ENCODE results near the gene RTL9. TPM values are rescaled to one million over a fixed set of nuclear protein-coding genes. Genes with fewer than 3 reads are reported as not detected.
A peak's percentile ranks its signal among the peaks of the same experiment; 100 is the strongest.

Gene RTL9
- total RNA-seq, 1 experiment from 2014 or later = 0.07 TPM

DNA sequence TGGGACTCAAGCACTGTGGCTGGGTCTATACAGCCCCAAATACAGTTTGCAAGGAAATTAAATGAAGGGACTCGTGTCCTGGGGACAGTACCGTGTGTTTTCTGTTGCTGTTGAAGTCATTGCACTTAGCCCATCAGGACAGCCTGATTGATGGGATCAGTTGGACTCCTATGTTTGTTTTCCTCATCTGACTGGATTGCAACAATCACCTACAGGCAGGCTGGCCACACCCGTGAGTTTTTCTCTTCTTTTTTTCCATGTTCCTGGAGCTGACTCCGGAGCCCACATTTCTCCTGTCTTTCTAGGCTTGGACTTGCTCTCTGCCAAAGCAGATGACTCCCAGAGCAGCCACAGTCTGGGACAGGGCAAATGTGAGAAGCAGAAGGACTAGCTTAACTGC is 38.1 kb downstream of the RTL9 start:
- Histone ChIP-seq H3K27me3 (ENCODE audit: low read length) (no peaks in the 10 kb centered on the region), H3K36me3 (ENCODE audit: insufficient read depth, low read length) (no peaks in the 10 kb centered on the region), H3K79me2 (ENCODE audit: low read length) (no peaks in the 10 kb centered on the region), H3K27ac (ENCODE audit: low read length) (no peak overlapping the region), H3K4me1 (ENCODE audit: low read length) (no peaks in the 10 kb centered on the region), H3K9ac (ENCODE audit: low read length) (no peak overlapping the region), H2AFZ (ENCODE audit: low read length) (no peak overlapping the region), H4K20me1 (ENCODE audit: insufficient read depth, low read depth, low read length) (no peaks in the 10 kb centered on the region), H3K4me3 (ENCODE audit: low read length) (no peak overlapping the region), H3K9me3 (ENCODE audit: low read length) (no peaks in the 10 kb centered on the region), H3K9me2 (replicated peaks; ENCODE audit: insufficient read depth, low read length) (no peaks in the 10 kb centered on the region), H3K4me2 (ENCODE audit: low read depth, low read length, poor library complexity, severe bottlenecking) (no peak overlapping the region)
- no peak for DNase-seq

DNA sequence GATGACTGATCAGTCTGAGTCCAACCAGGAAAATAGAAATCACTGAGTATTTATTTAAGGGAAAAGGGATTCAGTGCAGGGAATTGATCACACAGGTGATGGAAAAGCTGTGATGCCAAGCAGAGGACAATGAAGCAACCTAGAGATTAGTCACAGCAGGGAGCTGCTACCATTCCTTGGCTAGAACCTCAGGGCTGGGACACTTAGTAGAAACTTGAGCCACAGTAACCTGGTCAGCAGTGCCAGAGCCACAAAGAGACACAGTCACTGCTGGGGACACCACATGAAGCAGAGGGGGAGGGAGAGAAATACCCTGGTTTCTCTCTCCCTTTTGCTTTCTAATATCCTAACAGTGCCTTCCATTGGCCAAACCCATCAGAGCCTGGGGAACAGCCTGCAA is 38.7 kb downstream of the RTL9 start:
- Histone ChIP-seq H2AFZ (ENCODE audit: low read length) (no peak overlapping the region), H3K4me3 (ENCODE audit: low read length) (no peak overlapping the region), H3K4me2 (ENCODE audit: low read depth, low read length, poor library complexity, severe bottlenecking) (no peak overlapping the region)

DNA sequence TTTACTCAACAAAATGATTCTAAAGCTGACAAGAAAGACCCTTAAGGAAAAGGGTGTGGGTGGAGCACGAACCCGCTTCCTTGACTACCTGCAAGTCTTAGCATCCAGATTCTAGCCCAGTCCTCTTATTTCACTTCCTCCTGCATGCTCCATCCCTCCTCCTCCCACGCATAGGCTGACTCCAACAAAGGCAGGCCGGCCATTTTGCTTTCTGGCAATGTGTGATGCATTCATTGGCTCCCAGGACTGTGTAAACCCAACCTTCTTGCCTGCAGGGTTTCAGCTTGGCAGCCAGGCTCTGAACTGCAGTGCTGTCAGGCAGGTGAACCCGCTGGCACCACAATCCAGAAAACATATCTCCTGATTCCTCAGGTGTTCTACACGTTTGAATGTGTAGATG is 39.3 kb downstream of the RTL9 start:
- Histone ChIP-seq H3K4me2 (ENCODE audit: low read depth, low read length, poor library complexity, severe bottlenecking) (no peak overlapping the region), H3K9ac (ENCODE audit: low read length) (no peak overlapping the region), H3K4me3 (ENCODE audit: low read length) (no peak overlapping the region), H3K9me3 (ENCODE audit: low read length) (no peaks in the 10 kb centered on the region), H3K27me3 (ENCODE audit: low read length) (no peaks in the 10 kb centered on the region), H3K36me3 (ENCODE audit: insufficient read depth, low read length) (no peaks in the 10 kb centered on the region), H3K27ac (ENCODE audit: low read length) (no peak overlapping the region), H3K9me2 (replicated peaks; ENCODE audit: insufficient read depth, low read length) (no peaks in the 10 kb centered on the region), H2AFZ (ENCODE audit: low read length) (no peak overlapping the region), H3K4me1 (ENCODE audit: low read length) (no peaks in the 10 kb centered on the region), H3K79me2 (ENCODE audit: low read length) (no peaks in the 10 kb centered on the region), H4K20me1 (ENCODE audit: insufficient read depth, low read depth, low read length) (no peaks in the 10 kb centered on the region)
- no peak for DNase-seq

More for the DNA sequence above, 38.7 kb downstream of the RTL9 start:
- H3K79me2 ChIP-seq (ENCODE audit: low read length) = no peaks in the 10 kb centered on the region
- H3K4me1 ChIP-seq (ENCODE audit: low read length) = no peaks in the 10 kb centered on the region
- H3K27me3 ChIP-seq (ENCODE audit: low read length) = no peaks in the 10 kb centered on the region
- no peaks in the 10 kb centered on the region for H3K36me3 ChIP-seq (ENCODE audit: insufficient read depth, low read length)
- no peaks in the 10 kb centered on the region for H3K9me3 ChIP-seq (ENCODE audit: low read length)
- no peak for DNase-seq
- H3K9me2 ChIP-seq (replicated peaks; ENCODE audit: insufficient read depth, low read length) = no peaks in the 10 kb centered on the region
- no peak overlapping the region for H3K9ac ChIP-seq (ENCODE audit: low read length)
- no peak overlapping the region for H3K27ac ChIP-seq (ENCODE audit: low read length)
- H4K20me1 ChIP-seq (ENCODE audit: insufficient read depth, low read depth, low read length) = no peaks in the 10 kb centered on the region

DNA sequence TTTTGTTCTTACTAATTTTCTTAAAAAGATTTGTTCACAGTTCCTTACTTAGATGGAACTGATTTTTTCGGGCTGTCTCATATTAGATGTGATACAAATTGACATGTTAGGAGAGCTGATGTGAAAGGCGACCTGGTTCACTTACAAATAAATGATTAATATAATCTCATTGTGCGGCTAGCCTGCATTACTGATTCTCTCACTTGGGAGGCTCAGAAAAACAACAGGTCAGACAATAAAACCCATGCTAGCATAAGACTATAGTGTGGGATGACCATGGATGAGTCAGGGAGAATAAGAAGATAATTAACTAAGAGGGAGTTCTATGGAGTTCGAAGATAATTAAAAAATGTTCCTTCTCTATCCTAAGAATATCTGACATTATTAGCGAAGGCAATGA is 40.8 kb downstream of the RTL9 start:
- Histone ChIP-seq H3K27ac (ENCODE audit: low read length) (no peak overlapping the region), H3K4me2 (ENCODE audit: low read depth, low read length, poor library complexity, severe bottlenecking) (no peak overlapping the region), H3K36me3 (ENCODE audit: insufficient read depth, low read length) (no peaks in the 10 kb centered on the region), H2AFZ (ENCODE audit: low read length) (no peak overlapping the region), H3K9ac (ENCODE audit: low read length) (no peak overlapping the region), H4K20me1 (ENCODE audit: insufficient read depth, low read depth, low read length) (no peaks in the 10 kb centered on the region), H3K9me2 (replicated peaks; ENCODE audit: insufficient read depth, low read length) (no peaks in the 10 kb centered on the region), H3K4me1 (ENCODE audit: low read length) (no peaks in the 10 kb centered on the region), H3K27me3 (ENCODE audit: low read length) (no peaks in the 10 kb centered on the region), H3K4me3 (ENCODE audit: low read length) (no peak overlapping the region), H3K9me3 (ENCODE audit: low read length) (no peaks in the 10 kb centered on the region), H3K79me2 (ENCODE audit: low read length) (no peaks in the 10 kb centered on the region)
- DNase-seq = no peak

DNA sequence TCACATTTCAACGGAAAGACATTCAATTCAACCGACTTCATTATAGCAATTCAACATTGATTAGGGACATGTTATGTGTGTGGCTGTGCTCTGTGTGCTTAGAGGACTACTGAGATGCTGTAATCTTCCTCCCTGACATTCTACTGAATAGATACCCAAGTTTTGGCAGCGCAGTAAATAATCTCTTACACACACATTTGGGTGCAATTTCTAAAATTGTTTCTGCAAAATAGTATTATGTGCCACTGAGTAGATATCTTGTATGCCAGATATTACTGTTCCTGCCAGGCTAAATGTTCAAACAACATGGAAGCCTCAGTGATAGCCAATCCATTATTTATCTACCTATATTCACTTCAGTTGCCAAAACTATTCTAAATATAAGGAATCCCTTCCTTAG is 41.3 kb downstream of the RTL9 start:
- Histone ChIP-seq H2AFZ (ENCODE audit: low read length) (no peak overlapping the region), H3K27ac (ENCODE audit: low read length) (no peak overlapping the region), H3K4me2 (ENCODE audit: low read depth, low read length, poor library complexity, severe bottlenecking) (no peak overlapping the region), H3K9me2 (replicated peaks; ENCODE audit: insufficient read depth, low read length) (no peaks in the 10 kb centered on the region), H3K79me2 (ENCODE audit: low read length) (no peaks in the 10 kb centered on the region), H3K27me3 (ENCODE audit: low read length) (no peaks in the 10 kb centered on the region), H3K4me3 (ENCODE audit: low read length) (no peak overlapping the region), H3K9me3 (ENCODE audit: low read length) (no peaks in the 10 kb centered on the region), H3K36me3 (ENCODE audit: insufficient read depth, low read length) (no peaks in the 10 kb centered on the region), H4K20me1 (ENCODE audit: insufficient read depth, low read depth, low read length) (no peaks in the 10 kb centered on the region), H3K9ac (ENCODE audit: low read length) (no peak overlapping the region), H3K4me1 (ENCODE audit: low read length) (no peaks in the 10 kb centered on the region)
- no peak for DNase-seq

DNA sequence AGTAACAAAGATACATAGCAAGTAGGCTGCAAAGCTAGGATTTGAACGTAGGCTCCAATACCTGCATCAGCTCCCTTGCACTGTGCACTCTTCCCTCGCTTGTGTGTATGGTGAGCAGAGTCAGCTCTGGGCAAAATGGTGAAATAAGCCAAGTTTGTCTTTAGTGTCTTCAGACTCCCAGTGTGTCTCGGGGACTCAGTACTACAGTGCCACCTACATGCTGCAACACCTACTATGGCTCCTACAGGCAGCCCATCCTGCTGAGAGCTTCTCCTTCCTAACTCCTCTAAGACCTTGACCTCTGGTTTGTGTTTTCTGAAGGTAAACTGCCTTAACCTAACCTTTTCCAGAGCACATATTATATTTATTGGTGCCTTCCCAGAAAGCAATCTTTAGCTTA is 42.5 kb downstream of the RTL9 start:
- H3K4me3 ChIP-seq (ENCODE audit: low read length) = no peak overlapping the region
- H3K9me3 ChIP-seq (ENCODE audit: low read length) = no peaks in the 10 kb centered on the region
- H3K27me3 ChIP-seq (ENCODE audit: low read length) = no peaks in the 10 kb centered on the region
- no peaks in the 10 kb centered on the region for H3K9me2 ChIP-seq (replicated peaks; ENCODE audit: insufficient read depth, low read length)
- DNase-seq = peak; percentile 49
- no peaks in the 10 kb centered on the region for H3K79me2 ChIP-seq (ENCODE audit: low read length)
- H3K36me3 ChIP-seq (ENCODE audit: insufficient read depth, low read length) = no peaks in the 10 kb centered on the region
- no peaks in the 10 kb centered on the region for H3K4me1 ChIP-seq (ENCODE audit: low read length)
- H2AFZ ChIP-seq (ENCODE audit: low read length) = no peak overlapping the region
- H3K27ac ChIP-seq (ENCODE audit: low read length) = no peak overlapping the region
- no peaks in the 10 kb centered on the region for H4K20me1 ChIP-seq (ENCODE audit: insufficient read depth, low read depth, low read length)
- H3K9ac ChIP-seq (ENCODE audit: low read length) = no peak overlapping the region
- no peak overlapping the region for H3K4me2 ChIP-seq (ENCODE audit: low read depth, low read length, poor library complexity, severe bottlenecking)

DNA sequence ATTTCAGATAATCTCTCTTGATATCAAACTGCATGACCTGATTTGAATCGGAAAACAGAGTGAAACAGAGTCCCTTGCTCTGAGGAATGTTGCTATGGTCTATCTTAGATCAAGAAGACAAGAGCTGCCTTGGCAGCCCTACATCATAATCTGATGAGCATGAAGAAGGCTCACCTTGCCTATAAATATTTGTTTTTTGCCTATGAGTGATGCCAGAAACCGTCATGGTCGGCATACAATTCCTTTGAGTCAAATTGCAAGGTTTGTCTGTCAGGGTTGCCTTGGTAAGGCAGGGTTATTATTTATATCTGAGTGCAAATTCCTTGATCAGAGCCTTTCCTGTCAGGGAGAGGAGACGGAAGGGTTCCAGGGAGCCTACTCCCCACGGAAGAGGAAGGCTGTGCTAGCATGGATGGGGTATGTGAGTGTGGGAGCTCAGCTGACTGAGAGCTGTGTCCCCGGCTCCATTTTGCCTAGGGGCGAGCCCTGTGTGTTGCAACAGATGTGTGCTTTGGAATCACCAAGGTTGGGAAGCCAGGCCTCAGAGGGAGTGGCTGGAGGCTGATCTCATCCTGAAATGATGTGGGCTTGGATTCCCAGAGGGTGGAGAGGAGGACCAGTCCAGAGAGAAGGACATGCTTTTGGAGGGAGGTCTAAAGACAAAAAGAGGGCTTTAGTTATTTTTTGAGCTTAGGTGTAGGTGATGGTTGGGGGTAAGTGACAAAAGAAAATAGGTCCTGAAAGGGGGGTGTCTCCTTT is 43.6 kb downstream of the RTL9 start:
- no peaks in the 10 kb centered on the region for H3K9me2 ChIP-seq (replicated peaks; ENCODE audit: insufficient read depth, low read length)
- no peak overlapping the region for H3K27ac ChIP-seq (ENCODE audit: low read length)
- no peaks in the 10 kb centered on the region for H3K36me3 ChIP-seq (ENCODE audit: insufficient read depth, low read length)
- no peak overlapping the region for H3K4me2 ChIP-seq (ENCODE audit: low read depth, low read length, poor library complexity, severe bottlenecking)
- DNase-seq = no peak
- H3K4me3 ChIP-seq (ENCODE audit: low read length) = no peak overlapping the region
- H3K4me1 ChIP-seq (ENCODE audit: low read length) = no peaks in the 10 kb centered on the region
- no peaks in the 10 kb centered on the region for H3K9me3 ChIP-seq (ENCODE audit: low read length)
- no peaks in the 10 kb centered on the region for H4K20me1 ChIP-seq (ENCODE audit: insufficient read depth, low read depth, low read length)
- H3K27me3 ChIP-seq (ENCODE audit: low read length) = no peaks in the 10 kb centered on the region
- no peaks in the 10 kb centered on the region for H3K79me2 ChIP-seq (ENCODE audit: low read length)
- no peak overlapping the region for H3K9ac ChIP-seq (ENCODE audit: low read length)
- no peak overlapping the region for H2AFZ ChIP-seq (ENCODE audit: low read length)

DNA sequence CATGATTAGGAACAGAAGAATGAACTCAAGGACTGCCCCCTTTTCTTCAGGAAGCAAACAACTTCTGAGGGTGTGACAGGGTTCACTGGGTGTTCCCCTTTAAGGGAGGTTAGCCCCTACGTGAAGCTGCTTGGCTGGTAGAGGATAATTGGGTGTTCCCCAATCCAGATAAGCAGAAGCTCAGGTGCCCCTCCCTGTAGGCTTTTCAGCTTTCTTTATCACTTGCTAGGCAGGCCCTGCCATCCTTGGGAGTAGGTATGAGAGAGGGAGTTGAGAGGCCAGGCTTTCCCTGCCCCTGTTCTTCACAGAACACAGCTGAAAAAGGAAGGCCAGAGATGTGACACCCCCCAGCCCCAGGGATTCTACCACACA is 44.2 kb downstream of the RTL9 start:
- DNase-seq = no peak
- no peak overlapping the region for H3K27ac ChIP-seq (ENCODE audit: low read length)
- H3K4me1 ChIP-seq (ENCODE audit: low read length) = no peaks in the 10 kb centered on the region
- H3K79me2 ChIP-seq (ENCODE audit: low read length) = no peaks in the 10 kb centered on the region
- no peak overlapping the region for H3K9ac ChIP-seq (ENCODE audit: low read length)
- H3K4me2 ChIP-seq (ENCODE audit: low read depth, low read length, poor library complexity, severe bottlenecking) = no peak overlapping the region
- H2AFZ ChIP-seq (ENCODE audit: low read length) = no peak overlapping the region
- H3K4me3 ChIP-seq (ENCODE audit: low read length) = no peak overlapping the region
- no peaks in the 10 kb centered on the region for H3K36me3 ChIP-seq (ENCODE audit: insufficient read depth, low read length)
- no peaks in the 10 kb centered on the region for H4K20me1 ChIP-seq (ENCODE audit: insufficient read depth, low read depth, low read length)
- H3K9me3 ChIP-seq (ENCODE audit: low read length) = no peaks in the 10 kb centered on the region
- H3K27me3 ChIP-seq (ENCODE audit: low read length) = no peaks in the 10 kb centered on the region
- no peaks in the 10 kb centered on the region for H3K9me2 ChIP-seq (replicated peaks; ENCODE audit: insufficient read depth, low read length)
